Measurements from ENCODE around the gene GALNT14. TPM values are rescaled to one million over a fixed set of nuclear protein-coding genes. Genes with fewer than 3 reads are reported as not detected.

GALNT14 gene
- total and polyA plus RNA-seq, 12 donors = 0.39 to 8.9 (median 1.7) TPM; not detected in 2

DNA sequence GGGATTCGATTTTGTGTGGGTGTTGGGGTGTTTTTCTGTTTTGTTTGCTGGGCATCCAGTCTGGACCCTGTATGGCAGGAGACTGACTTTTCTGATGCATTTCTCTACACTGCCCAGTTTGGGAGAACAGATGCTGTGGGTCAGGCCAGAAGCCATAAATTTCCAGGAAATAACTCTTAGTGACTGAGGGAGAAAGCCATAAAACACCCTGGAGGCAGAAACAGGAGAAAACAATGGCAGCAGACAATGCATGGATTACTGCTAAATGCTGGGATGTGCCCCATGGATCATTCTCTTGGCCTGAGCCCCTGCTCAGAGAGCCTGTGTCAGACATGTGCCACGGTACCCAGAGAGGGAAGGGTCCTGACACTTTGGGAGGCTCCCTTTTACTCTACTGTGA lies 197.4 kb downstream of the GALNT14 start:
- TF ChIP-seq POLR2A (IDR thresholded peaks at IDR 0.05) = no peak
- TF ChIP-seq, protein P1, sequence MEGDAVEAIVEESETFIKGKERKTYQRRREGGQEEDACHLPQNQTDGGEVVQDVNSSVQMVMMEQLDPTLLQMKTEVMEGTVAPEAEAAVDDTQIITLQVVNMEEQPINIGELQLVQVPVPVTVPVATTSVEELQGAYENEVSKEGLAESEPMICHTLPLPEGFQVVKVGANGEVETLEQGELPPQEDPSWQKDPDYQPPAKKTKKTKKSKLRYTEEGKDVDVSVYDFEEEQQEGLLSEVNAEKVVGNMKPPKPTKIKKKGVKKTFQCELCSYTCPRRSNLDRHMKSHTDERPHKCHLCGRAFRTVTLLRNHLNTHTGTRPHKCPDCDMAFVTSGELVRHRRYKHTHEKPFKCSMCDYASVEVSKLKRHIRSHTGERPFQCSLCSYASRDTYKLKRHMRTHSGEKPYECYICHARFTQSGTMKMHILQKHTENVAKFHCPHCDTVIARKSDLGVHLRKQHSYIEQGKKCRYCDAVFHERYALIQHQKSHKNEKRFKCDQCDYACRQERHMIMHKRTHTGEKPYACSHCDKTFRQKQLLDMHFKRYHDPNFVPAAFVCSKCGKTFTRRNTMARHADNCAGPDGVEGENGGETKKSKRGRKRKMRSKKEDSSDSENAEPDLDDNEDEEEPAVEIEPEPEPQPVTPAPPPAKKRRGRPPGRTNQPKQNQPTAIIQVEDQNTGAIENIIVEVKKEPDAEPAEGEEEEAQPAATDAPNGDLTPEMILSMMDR (IDR thresholded peaks at IDR 0.05) = no peak
- WGBS, 4 donors = 55 to 66% (median 62%) methylated on average over 2 of the region's 2 CpGs
- Histone ChIP-seq H3K9me3 (replicated peaks in 1 of 3) (no peaks in the 10 kb centered on the region), H3K27ac (no peak overlapping the region), H3K4me1 (replicated peaks in 1 of 2) (no peaks in the 10 kb centered on the region), H3K36me3 (replicated peaks in 1 of 2) (no peaks in the 10 kb centered on the region), H3K4me3 (no peak overlapping the region), H3K27me3 (no peaks in the 10 kb centered on the region)
- intact Hi-C loops (cut with DNase I) = no loop called here
- DNase-seq = no peak

DNA sequence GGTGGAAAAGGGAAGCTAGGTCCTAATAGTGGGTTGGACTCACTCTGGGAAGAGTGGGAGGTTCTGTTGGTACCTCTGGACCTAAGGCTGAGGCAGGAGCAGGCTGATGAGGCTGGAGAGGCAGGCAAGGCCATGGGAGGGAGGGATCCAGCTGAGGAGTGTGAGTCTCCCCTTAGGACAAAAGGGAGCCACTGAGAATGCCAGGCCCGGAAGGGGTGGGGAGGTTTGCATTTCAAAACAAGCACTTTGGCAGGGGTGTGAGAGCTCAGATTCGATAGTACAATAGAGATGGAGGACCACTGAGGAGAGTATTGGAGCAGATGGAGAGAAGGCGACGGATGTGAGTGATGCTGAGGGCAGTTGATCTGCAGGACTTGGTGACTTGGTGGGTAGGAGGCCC lies 198.9 kb downstream of the GALNT14 start:
- Histone ChIP-seq H3K4me3 (no peak overlapping the region), H3K27ac (no peak overlapping the region), H3K27me3 (no peaks in the 10 kb centered on the region), H3K36me3 (replicated peaks in 1 of 2) (no peaks in the 10 kb centered on the region), H3K9me3 (replicated peaks in 1 of 3) (no peaks in the 10 kb centered on the region), H3K4me1 (replicated peaks in 1 of 2) (no peaks in the 10 kb centered on the region)
- no peak for DNase-seq
- intact Hi-C loops (cut with DNase I) = no loop called here
- TF ChIP-seq POLR2A (IDR thresholded peaks at IDR 0.05) = no peak
- TF ChIP-seq, protein P1 (IDR thresholded peaks at IDR 0.05) = no peak
- WGBS, 4 donors = 76 to 87% (median 80%) methylated on average over 4 of the region's 4 CpGs

DNA sequence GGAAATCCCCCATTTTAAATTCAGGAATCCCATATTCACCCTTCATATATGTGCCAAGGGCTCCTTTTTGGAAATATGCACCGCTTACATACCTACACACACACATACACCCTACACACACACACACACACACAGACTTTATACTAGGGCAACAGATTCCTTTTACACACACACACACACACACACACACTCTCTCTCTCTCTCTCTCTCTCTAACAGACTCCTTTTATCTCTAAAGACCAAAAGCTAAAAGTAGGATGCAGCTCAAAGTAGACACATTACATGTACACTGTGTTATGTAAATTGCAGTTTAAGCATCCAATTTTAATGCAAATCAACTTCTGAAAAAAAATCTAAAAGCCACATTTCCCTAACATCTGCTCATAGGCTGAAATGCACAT lies 200.0 kb downstream of the GALNT14 start:
- Histone ChIP-seq H3K27ac (no peak overlapping the region), H3K4me3 (no peak overlapping the region), H3K9me3 (replicated peaks in 1 of 3) (no peaks in the 10 kb centered on the region), H3K4me1 (replicated peaks in 1 of 2) (no peaks in the 10 kb centered on the region), H3K27me3 (no peaks in the 10 kb centered on the region), H3K36me3 (replicated peaks in 1 of 2) (no peaks in the 10 kb centered on the region)
- WGBS, 4 donors = 91 to 100% (median 93%) methylated on average over 1 of the region's 1 CpG
- intact Hi-C loops (cut with DNase I) = no loop called here
- no peak for DNase-seq
- TF ChIP-seq, protein P1 (IDR thresholded peaks at IDR 0.05) = no peak
- TF ChIP-seq POLR2A (IDR thresholded peaks at IDR 0.05) = no peak

DNA sequence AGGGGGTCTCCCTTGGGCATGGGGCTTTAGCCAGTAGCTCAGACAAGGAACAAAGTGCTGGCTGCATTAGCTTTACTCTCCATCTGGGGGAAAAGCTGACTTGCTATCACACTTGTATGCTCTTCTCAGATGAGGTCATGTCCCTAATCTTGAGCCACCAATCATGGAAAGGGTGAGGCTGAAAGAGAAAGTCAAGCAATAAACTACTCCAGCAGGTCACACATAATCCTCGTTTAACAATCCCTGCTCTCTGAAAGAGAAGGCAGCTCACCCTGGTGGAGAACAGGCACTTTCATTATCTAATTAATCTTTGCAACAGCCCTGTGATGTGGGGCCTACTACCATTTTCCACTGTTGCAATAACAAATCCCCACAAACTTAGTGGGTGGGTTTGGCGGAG lies 201.3 kb downstream of the GALNT14 start:
- no peak overlapping the region for H3K4me3 ChIP-seq
- intact Hi-C loops (cut with DNase I) = no loop called here
- H3K27me3 ChIP-seq = no peaks in the 10 kb centered on the region
- TF ChIP-seq POLR2A (IDR thresholded peaks at IDR 0.05) = no peak
- TF ChIP-seq, protein P1 (IDR thresholded peaks at IDR 0.05) = no peak
- no peak overlapping the region for H3K27ac ChIP-seq
- no peak for DNase-seq
- H3K9me3 ChIP-seq (replicated peaks in 1 of 3) = no peaks in the 10 kb centered on the region
- no peaks in the 10 kb centered on the region for H3K36me3 ChIP-seq (replicated peaks in 1 of 2)
- no peaks in the 10 kb centered on the region for H3K4me1 ChIP-seq (replicated peaks in 1 of 2)
- WGBS, 4 donors = 70 to 81% (median 76%) methylated on average over 1 to 2 of the region's 2 CpGs

Data from adrenal gland (tissue), 12 donors.